ENCODE data around the gene JARID2.

GRCh38 chr6:15351631-15352030 lies 105.8 kb downstream of the JARID2 start:
- TF ChIP-seq CTCF (IDR thresholded peaks at IDR 0.05) (no peak), POLR2AphosphoS5 (IDR thresholded peaks at IDR 0.05) (no peak), POLR2A (IDR thresholded peaks at IDR 0.05) (no peak)

Data from breast epithelium (tissue), 3 donors.